ENCODE data around the gene SAP30BP. TPM values are rescaled to one million over a fixed set of nuclear protein-coding genes. Genes with fewer than 3 reads are reported as not detected.

Gene SAP30BP
- total RNA-seq, 1 experiment from 2014 or later: 126 TPM

DNA sequence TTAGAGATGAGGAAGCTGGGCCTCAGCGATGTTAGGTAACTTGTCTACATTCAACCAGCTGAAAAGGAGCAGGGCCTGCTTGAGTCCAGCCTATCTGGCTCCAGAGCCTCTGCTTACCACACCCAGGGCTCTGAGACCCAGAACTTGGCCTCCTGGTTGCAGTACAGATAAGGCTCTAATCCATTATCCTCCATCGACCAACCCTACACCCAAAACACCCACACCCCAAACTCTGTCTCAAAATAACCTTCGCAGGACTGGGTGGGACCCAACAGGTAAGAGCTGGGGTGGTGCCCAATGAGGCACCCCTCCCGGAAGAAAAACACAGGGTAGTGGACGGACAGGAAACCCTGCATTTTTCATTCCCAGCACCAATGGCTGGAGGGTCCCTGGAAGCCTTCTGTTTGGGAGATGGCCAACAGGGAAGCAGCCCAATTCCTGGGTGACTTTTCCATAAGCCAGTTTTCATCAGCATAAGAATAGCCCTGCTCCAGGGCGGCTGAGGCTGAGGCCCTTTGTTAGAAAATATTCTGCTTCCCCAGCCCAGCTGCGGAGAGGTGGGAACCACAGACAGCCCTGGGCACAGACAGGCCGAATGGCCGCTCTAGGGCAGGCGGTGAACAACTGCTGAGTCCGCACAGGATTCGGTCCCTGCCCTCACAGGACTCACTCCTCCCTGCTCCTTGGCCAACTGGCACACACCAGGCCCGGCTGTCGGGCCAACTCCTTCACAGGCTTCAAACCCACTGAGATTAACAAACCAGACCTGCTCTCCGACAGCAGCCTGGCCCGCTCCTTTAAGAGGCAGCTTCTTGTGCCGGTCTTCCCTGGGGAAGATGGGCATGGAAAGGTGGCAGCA is 24.1 kb upstream of the SAP30BP start:
- POLR2A ChIA-PET: interaction anchor here (1.0 kb wide), 1 partner anchor 78 kb away, joined by 3 read pairs; no protein-coding TSS in a partner anchor
- H3K4me1 Mint-ChIP-seq (ENCODE audit: low read depth, unreplicated experiment): peaks cover 23% of the 10 kb centered on the region
- peaks cover 37% of the 10 kb centered on the region for H3K36me3 Mint-ChIP-seq (ENCODE audit: insufficient read depth, unreplicated experiment)
- Histone ChIP-seq H3K4me1 (peaks cover 60% of the 10 kb centered on the region), H3K9me3 (no peaks in the 10 kb centered on the region), H3K36me3 (ENCODE audit: control insufficient read depth, insufficient read depth, low read length) (peaks cover 1% of the 10 kb centered on the region), H3K4me3 (ENCODE audit: low read depth, low read length) (no peak overlapping the region), H3K27me3 (replicated peaks; ENCODE audit: control insufficient read depth, insufficient read depth, low read length) (no peaks in the 10 kb centered on the region)
- no peaks in the 10 kb centered on the region for H3K9me3 Mint-ChIP-seq (ENCODE audit: unreplicated experiment)
- TF ChIP-seq, protein P1, sequence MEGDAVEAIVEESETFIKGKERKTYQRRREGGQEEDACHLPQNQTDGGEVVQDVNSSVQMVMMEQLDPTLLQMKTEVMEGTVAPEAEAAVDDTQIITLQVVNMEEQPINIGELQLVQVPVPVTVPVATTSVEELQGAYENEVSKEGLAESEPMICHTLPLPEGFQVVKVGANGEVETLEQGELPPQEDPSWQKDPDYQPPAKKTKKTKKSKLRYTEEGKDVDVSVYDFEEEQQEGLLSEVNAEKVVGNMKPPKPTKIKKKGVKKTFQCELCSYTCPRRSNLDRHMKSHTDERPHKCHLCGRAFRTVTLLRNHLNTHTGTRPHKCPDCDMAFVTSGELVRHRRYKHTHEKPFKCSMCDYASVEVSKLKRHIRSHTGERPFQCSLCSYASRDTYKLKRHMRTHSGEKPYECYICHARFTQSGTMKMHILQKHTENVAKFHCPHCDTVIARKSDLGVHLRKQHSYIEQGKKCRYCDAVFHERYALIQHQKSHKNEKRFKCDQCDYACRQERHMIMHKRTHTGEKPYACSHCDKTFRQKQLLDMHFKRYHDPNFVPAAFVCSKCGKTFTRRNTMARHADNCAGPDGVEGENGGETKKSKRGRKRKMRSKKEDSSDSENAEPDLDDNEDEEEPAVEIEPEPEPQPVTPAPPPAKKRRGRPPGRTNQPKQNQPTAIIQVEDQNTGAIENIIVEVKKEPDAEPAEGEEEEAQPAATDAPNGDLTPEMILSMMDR (IDR thresholded peaks at IDR 0.05; ENCODE audit: insufficient read depth in 1 of 2, low read depth in 1 of 2, low read length in 1 of 2, severe bottlenecking in 1 of 2, unreplicated experiment in 1 of 2): no peak
- no peak overlapping the region for H3K27ac Mint-ChIP-seq (ENCODE audit: unreplicated experiment)
- CTCF ChIA-PET: interaction anchor here (1.3 to 6.9 kb wide), 2 partner anchors 10 to 105 kb away, joined by 9 to 115 read pairs; partner anchors contain the start of gene SMIM5
- intact Hi-C loops (cut with micrococcal nuclease; ENCODE audit: unreplicated experiment): no loop called here
- H3K4me3 Mint-ChIP-seq (ENCODE audit: unreplicated experiment): no peak overlapping the region
- H3K27me3 Mint-ChIP-seq (ENCODE audit: insufficient read depth, unreplicated experiment): no peaks in the 10 kb centered on the region
- BruUV-seq (replicated peaks): no TSS peak
- no peak for DNase-seq

GRCh38 chr17:75643643-75644017 is 23.5 kb upstream of the SAP30BP start:
- DNase-seq: no peak
- Histone ChIP-seq H3K27me3 (replicated peaks; ENCODE audit: control insufficient read depth, insufficient read depth, low read length) (no peaks in the 10 kb centered on the region), H3K4me1 (peaks cover 60% of the 10 kb centered on the region), H3K36me3 (ENCODE audit: control insufficient read depth, insufficient read depth, low read length) (peaks cover 1% of the 10 kb centered on the region), H3K9me3 (no peaks in the 10 kb centered on the region), H3K4me3 (ENCODE audit: low read depth, low read length) (no peak overlapping the region)
- Mint-ChIP-seq H3K9me3 (ENCODE audit: unreplicated experiment) (no peaks in the 10 kb centered on the region), H3K27ac (ENCODE audit: unreplicated experiment) (no peak overlapping the region), H3K27me3 (ENCODE audit: insufficient read depth, unreplicated experiment) (no peaks in the 10 kb centered on the region), H3K4me1 (ENCODE audit: low read depth, unreplicated experiment) (peaks cover 23% of the 10 kb centered on the region), H3K36me3 (ENCODE audit: insufficient read depth, unreplicated experiment) (peaks cover 41% of the 10 kb centered on the region), H3K4me3 (ENCODE audit: unreplicated experiment) (no peak overlapping the region)
- CTCF ChIA-PET: interaction anchor here (6.9 kb wide), 1 partner anchor 10 kb away, joined by 115 read pairs; the partner anchor contains the start of gene SMIM5
- TF ChIP-seq, protein P1 (IDR thresholded peaks at IDR 0.05; ENCODE audit: insufficient read depth in 1 of 2, low read depth in 1 of 2, low read length in 1 of 2, severe bottlenecking in 1 of 2, unreplicated experiment in 1 of 2): no peak
- BruUV-seq (replicated peaks): no TSS peak
- POLR2A ChIA-PET: no interaction called here
- intact Hi-C loops (cut with micrococcal nuclease; ENCODE audit: unreplicated experiment): no loop called here

GRCh38 chr17:75645501-75645888 is 21.6 kb upstream of the SAP30BP start:
- H3K4me1 ChIP-seq: peaks cover 51% of the 10 kb centered on the region
- TF ChIP-seq, protein P1 (IDR thresholded peaks at IDR 0.05; ENCODE audit: insufficient read depth in 1 of 2, low read depth in 1 of 2, low read length in 1 of 2, severe bottlenecking in 1 of 2, unreplicated experiment in 1 of 2): no peak
- Mint-ChIP-seq H3K4me3 (ENCODE audit: unreplicated experiment) (peak overlapping the region; percentile 43), H3K27ac (ENCODE audit: unreplicated experiment) (peak overlapping the region; percentile 96), H3K36me3 (ENCODE audit: insufficient read depth, unreplicated experiment) (peaks cover 30% of the 10 kb centered on the region), H3K9me3 (ENCODE audit: unreplicated experiment) (no peaks in the 10 kb centered on the region), H3K27me3 (ENCODE audit: insufficient read depth, unreplicated experiment) (no peaks in the 10 kb centered on the region), H3K4me1 (ENCODE audit: low read depth, unreplicated experiment) (peaks cover 23% of the 10 kb centered on the region)
- no peaks in the 10 kb centered on the region for H3K9me3 ChIP-seq
- H3K36me3 ChIP-seq (ENCODE audit: control insufficient read depth, insufficient read depth, low read length): no peaks in the 10 kb centered on the region; the same call in none of the 2 replicates
- DNase-seq: peak; percentile 78 to 90
- no peak overlapping the region for H3K4me3 ChIP-seq (ENCODE audit: low read depth, low read length)
- ChIA-PET CTCF (interaction anchor here (0.6 to 6.9 kb wide), 10 partner anchors 9 to 493 kb away, joined by 3 to 115 read pairs (median 6); partner anchors contain the start of gene SMIM5), POLR2A (interaction anchor here (0.5 to 3.4 kb wide), 7 partner anchors 9 to 189 kb away, joined by 3 to 17 read pairs (median 8); partner anchors contain the start of genes RECQL5, SAP30BP, SMIM5 and TMEM94)
- intact Hi-C loops (cut with micrococcal nuclease; ENCODE audit: unreplicated experiment): no loop called here
- TSS peak; percentile 80 for BruUV-seq (replicated peaks)
- H3K27me3 ChIP-seq (replicated peaks; ENCODE audit: control insufficient read depth, insufficient read depth, low read length): no peaks in the 10 kb centered on the region

All from Caco-2 (cell line).